ENCODE measurements around the gene SYN1. TPM values are rescaled to one million over a fixed set of nuclear protein-coding genes. Genes with fewer than 3 reads are reported as not detected.

The SYN1 gene
- polyA plus RNA-seq, 1 experiment, result 0.23 TPM

GRCh38 chrX:47614618-47615017 lies 5.0 kb downstream of the SYN1 start:
- no peak for DNase-seq (ENCODE audit: low read depth)
- no peak overlapping the region for H3K4me3 ChIP-seq (ENCODE audit: low read depth, low read length)
- H3K36me3 ChIP-seq (ENCODE audit: control insufficient read depth, insufficient read depth, low read length), result no peaks in the 10 kb centered on the region
- POLR2A ChIA-PET, result no interaction called here
- CTCF ChIA-PET, result no interaction called here
- H3K27me3 ChIP-seq (ENCODE audit: control insufficient read depth, insufficient read depth, low read length), result peaks cover 3% of the 10 kb centered on the region; the same call in 1 of the 2 replicates
- TF ChIP-seq CTCF (IDR thresholded peaks at IDR 0.05; ENCODE audit: insufficient read depth, low read depth, low read length), result no peak

- Histone ChIP-seq H3K27me3 (ENCODE audit: control insufficient read depth, insufficient read depth, low read length) (peaks cover 3% of the 10 kb centered on the region), H3K4me3 (ENCODE audit: low read depth, low read length) (no peak overlapping the region), H3K36me3 (ENCODE audit: control insufficient read depth, insufficient read depth, low read length) (no peaks in the 10 kb centered on the region)
- ChIA-PET POLR2A (no interaction called here), CTCF (no interaction called here)
- no peak for TF ChIP-seq CTCF (IDR thresholded peaks at IDR 0.05; ENCODE audit: insufficient read depth, low read depth, low read length)
- no peak for DNase-seq (ENCODE audit: low read depth)
These were observed 6.6 kb downstream of the SYN1 start for GRCh38 chrX:47613082-47613481.

- POLR2A ChIA-PET, result no interaction called here
- no peak for DNase-seq (ENCODE audit: low read depth)
- no peak for TF ChIP-seq CTCF (IDR thresholded peaks at IDR 0.05; ENCODE audit: insufficient read depth, low read depth, low read length)
- Histone ChIP-seq H3K4me3 (ENCODE audit: low read depth, low read length) (no peak overlapping the region), H3K36me3 (ENCODE audit: control insufficient read depth, insufficient read depth, low read length) (no peaks in the 10 kb centered on the region), H3K27me3 (ENCODE audit: control insufficient read depth, insufficient read depth, low read length) (no peaks in the 10 kb centered on the region; the same call in none of the 2 replicates)
- CTCF ChIA-PET, result no interaction called here
These were observed 7.2 kb downstream of the SYN1 start for GRCh38 chrX:47612418-47612817.

- POLR2A ChIA-PET, result no interaction called here
- Histone ChIP-seq H3K36me3 (ENCODE audit: control insufficient read depth, insufficient read depth, low read length) (no peaks in the 10 kb centered on the region), H3K4me3 (ENCODE audit: low read depth, low read length) (no peak overlapping the region), H3K27me3 (ENCODE audit: control insufficient read depth, insufficient read depth, low read length) (no peaks in the 10 kb centered on the region; the same call in none of the 2 replicates)
- no peak for TF ChIP-seq CTCF (IDR thresholded peaks at IDR 0.05; ENCODE audit: insufficient read depth, low read depth, low read length)
- no peak for DNase-seq (ENCODE audit: low read depth)
- CTCF ChIA-PET, result no interaction called here
These were observed 7.7 kb downstream of the SYN1 start for GRCh38 chrX:47611926-47612325.

GRCh38 chrX:47611489-47611888 lies 8.2 kb downstream of the SYN1 start:
- POLR2A ChIA-PET, result no interaction called here
- TF ChIP-seq CTCF (IDR thresholded peaks at IDR 0.05; ENCODE audit: insufficient read depth, low read depth, low read length), result no peak
- no peaks in the 10 kb centered on the region; the same call in none of the 2 replicates for H3K27me3 ChIP-seq (ENCODE audit: control insufficient read depth, insufficient read depth, low read length)
- CTCF ChIA-PET, result no interaction called here
- no peak for DNase-seq (ENCODE audit: low read depth)
- no peaks in the 10 kb centered on the region for H3K36me3 ChIP-seq (ENCODE audit: control insufficient read depth, insufficient read depth, low read length)
- no peak overlapping the region for H3K4me3 ChIP-seq (ENCODE audit: low read depth, low read length)
